ENCODE data around the gene UBAP1.
A peak's percentile ranks its signal among the peaks of the same experiment; 100 is the strongest.
"Not testable (repeated sequence)": the region's sequence is repeated elsewhere in the genome, so short reads cannot be mapped to it uniquely, and the experiment has no call there.

UBAP1 gene

GRCh38 chr9:34178436-34179212 is at the start of gene UBAP1:
Gene UBAP1, plus strand, starts transcription at chr9:34179043. Its CDS starts 41,872 bp downstream, at chr9:34220915.
- DNase-seq: peak; percentile 95

- no peak for DNase-seq
Observed at GRCh38 chr9:34131571-34131970, 47.3 kb upstream of the UBAP1 start.

GRCh38 chr9:34133436-34133949 is 45.4 kb upstream of the UBAP1 start:
- DNase-seq: no peak

GRCh38 chr9:34134521-34134920 is 44.3 kb upstream of the UBAP1 start:
- DNase-seq: no peak

- not testable (repeated sequence) for DNase-seq
Observed at GRCh38 chr9:34138644-34139043, 40.2 kb upstream of the UBAP1 start.

GRCh38 chr9:34139477-34140146 is 39.2 kb upstream of the UBAP1 start:
- no peak for DNase-seq

GRCh38 chr9:34140853-34141252 is 38.0 kb upstream of the UBAP1 start:
- no peak for DNase-seq

GRCh38 chr9:34143116-34143515 is 35.7 kb upstream of the UBAP1 start:
- no peak for DNase-seq

GRCh38 chr9:34145165-34145564 is 33.7 kb upstream of the UBAP1 start:
- no peak for DNase-seq

GRCh38 chr9:34151398-34151797 is 27.4 kb upstream of the UBAP1 start:
- no peak for DNase-seq

- DNase-seq: no peak
Observed at GRCh38 chr9:34154057-34154456, 24.8 kb upstream of the UBAP1 start.

- no peak for DNase-seq
Observed at GRCh38 chr9:34157318-34157717, 21.5 kb upstream of the UBAP1 start.

GRCh38 chr9:34157898-34158297 is 20.9 kb upstream of the UBAP1 start:
- no peak for DNase-seq

- DNase-seq: no peak
Observed at GRCh38 chr9:34158362-34158869, 20.4 kb upstream of the UBAP1 start.

GRCh38 chr9:34163434-34163833 is 15.4 kb upstream of the UBAP1 start:
- DNase-seq: no peak

GRCh38 chr9:34169125-34169524 is 9.7 kb upstream of the UBAP1 start:
- DNase-seq: no peak

- no peak for DNase-seq
Observed at GRCh38 chr9:34170237-34170991, 8.4 kb upstream of the UBAP1 start.

- DNase-seq: peak; percentile 18
Observed at GRCh38 chr9:34171753-34172535, 6.9 kb upstream of the UBAP1 start.

- no peak for DNase-seq
Observed at GRCh38 chr9:34176089-34176488, 2.8 kb upstream of the UBAP1 start.

GRCh38 chr9:34177593-34178435 is 1.0 kb upstream of the UBAP1 start:
- DNase-seq: no peak

Measured in stimulated activated naive CD4-positive, alpha-beta T cell treated with Interleukin-2 at 50 U/mL for 16 hours (primary cell).